Measurements from ENCODE around the gene PRDM1.
A peak's percentile ranks its signal among the peaks of the same experiment; 100 is the strongest.

The PRDM1 gene

DNA sequence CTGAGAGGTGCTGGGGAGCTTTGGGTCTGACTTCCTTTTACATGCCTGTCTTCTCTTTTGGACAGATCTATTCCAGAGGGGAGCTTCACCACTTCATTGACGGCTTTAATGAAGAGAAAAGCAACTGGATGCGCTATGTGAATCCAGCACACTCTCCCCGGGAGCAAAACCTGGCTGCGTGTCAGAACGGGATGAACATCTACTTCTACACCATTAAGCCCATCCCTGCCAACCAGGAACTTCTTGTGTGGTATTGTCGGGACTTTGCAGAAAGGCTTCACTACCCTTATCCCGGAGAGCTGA is 13.1 kb downstream of the PRDM1 start:
- Mint-ChIP-seq H3K27me3 (peaks cover 9% of the 10 kb centered on the region), H3K27ac (peak overlapping the region; percentile 69 to 98), H3K4me3 (peak overlapping the region; percentile 88 to 95), H3K4me1 (peaks cover 90% of the 10 kb centered on the region), H3K9me3 (no peaks in the 10 kb centered on the region)
- ATAC-seq (no peak), DNase-seq (no peak)

DNA sequence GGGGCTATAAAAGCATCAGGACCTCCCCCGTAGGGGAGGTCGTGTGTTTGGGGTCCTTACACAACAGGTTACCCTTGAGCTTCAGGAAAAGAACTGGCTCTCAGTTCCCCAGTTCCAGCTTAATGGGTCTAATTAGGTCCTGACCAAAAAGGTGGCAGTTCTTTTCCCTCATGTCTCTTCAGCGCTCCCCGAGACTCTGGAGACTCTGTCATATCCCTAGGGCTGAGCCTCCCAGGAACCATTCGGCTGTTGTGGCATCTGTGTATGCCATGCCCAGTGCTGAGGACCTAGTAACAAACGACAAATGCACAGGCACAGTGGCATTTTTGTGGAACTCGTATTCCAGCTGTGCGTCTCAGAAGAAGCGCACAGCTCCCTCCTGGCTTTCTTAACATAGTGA is 14.6 kb downstream of the PRDM1 start:
- Mint-ChIP-seq H3K27ac (peak overlapping the region in 1 of 2 donors; percentile 71), H3K27me3 (peaks cover 13% of the 10 kb centered on the region), H3K4me3 (peak overlapping the region; percentile 88 to 95), H3K4me1 (peaks cover 88% of the 10 kb centered on the region), H3K9me3 (no peaks in the 10 kb centered on the region)
- no peak for DNase-seq
- ATAC-seq: no peak

DNA sequence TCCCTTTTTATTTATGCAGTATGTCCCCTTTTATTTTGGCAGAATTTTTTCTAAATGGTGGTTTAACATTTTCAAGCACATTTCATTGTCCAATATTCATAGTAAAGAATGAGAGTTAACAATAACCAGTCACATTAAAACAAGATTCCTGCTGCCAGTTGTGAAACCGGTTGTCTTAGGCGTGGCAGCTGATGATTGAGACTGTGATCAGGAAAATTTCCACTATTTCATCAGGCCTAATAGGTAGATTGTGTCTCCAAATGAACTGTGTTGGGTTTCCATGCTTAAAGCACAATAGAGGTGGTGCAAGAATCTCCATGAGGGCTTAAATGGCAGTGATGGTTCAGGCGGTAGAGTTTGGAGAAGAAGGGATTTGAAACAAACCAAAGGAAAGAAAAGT is 15.3 kb downstream of the PRDM1 start:
- peaks cover 88% of the 10 kb centered on the region for H3K4me1 Mint-ChIP-seq
- peak overlapping the region in 1 of 2 donors; percentile 37 for H3K27ac Mint-ChIP-seq
- H3K9me3 Mint-ChIP-seq: no peaks in the 10 kb centered on the region
- ATAC-seq: no peak
- no peak for DNase-seq
- peaks cover 10% of the 10 kb centered on the region for H3K27me3 Mint-ChIP-seq
- H3K4me3 Mint-ChIP-seq: peak overlapping the region; percentile 88 to 95

DNA sequence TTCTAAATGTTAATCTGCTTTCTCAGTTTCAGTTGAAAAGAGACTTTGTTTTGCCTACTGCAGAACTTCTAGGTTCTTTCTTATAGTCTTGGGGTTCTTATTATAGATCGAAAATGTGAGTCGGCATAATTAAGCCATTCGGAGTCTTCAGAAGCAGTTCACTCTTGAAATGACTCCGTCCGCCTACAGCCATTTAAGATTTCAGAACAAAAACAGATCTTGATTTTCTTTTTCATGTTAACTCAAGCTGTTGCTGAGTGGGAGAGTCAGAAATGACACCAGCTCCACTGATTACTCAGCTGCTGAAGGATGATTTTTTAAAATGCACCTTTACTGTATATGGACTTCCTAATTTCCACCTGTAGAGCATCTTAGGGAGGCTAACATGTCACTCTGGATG is 15.9 kb downstream of the PRDM1 start:
- DNase-seq (peak; percentile 57 to 60), ATAC-seq (peak; percentile 5)
- no peaks in the 10 kb centered on the region for H3K9me3 Mint-ChIP-seq
- peaks cover 10% of the 10 kb centered on the region for H3K27me3 Mint-ChIP-seq
- peak overlapping the region; percentile 88 to 95 for H3K4me3 Mint-ChIP-seq
- H3K4me1 Mint-ChIP-seq: peaks cover 88% of the 10 kb centered on the region
- no peak overlapping the region for H3K27ac Mint-ChIP-seq

DNA sequence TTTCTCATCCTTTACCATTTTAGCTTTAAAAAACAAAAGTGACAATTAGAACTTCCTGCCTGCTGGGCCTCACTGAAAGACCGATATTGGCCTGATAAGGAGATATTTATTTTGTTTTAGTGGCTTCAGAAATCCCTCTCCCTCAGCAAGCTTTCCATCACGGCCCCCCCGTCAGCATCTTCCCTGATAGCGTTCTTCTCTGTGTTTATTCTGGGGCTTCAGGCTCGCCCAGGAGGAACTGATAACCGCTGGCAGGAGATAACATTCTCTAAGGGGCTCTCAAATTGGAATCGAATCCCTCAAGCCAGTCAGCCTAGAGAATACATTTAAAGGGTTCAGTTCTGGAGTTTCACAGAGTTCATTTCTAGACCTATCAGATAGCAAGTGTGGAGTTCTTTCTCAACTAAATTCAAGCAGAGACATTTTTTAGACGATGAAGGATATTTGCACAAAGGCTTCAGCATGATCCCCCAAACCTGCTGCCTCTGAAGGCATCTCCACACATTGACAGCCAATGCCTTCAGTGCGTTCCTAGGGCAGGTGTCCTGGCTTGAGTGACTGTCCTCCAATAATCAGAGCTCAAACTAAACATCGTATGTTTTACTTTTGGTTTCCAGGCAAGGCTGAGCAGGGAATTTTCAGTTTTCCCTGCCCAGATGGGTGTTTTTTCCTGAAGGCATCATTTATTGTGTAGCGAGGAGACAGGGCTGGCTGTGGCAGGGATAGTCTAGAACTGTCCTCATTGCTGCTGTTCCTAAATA is 17.0 kb downstream of the PRDM1 start:
- Mint-ChIP-seq H3K9me3 (no peaks in the 10 kb centered on the region), H3K27me3 (peaks cover 14% of the 10 kb centered on the region), H3K27ac (peak overlapping the region in 1 of 2 donors; percentile 36), H3K4me1 (peaks cover 86% of the 10 kb centered on the region), H3K4me3 (peak overlapping the region; percentile 88 to 95)
- DNase-seq (no peak), ATAC-seq (no peak)

DNA sequence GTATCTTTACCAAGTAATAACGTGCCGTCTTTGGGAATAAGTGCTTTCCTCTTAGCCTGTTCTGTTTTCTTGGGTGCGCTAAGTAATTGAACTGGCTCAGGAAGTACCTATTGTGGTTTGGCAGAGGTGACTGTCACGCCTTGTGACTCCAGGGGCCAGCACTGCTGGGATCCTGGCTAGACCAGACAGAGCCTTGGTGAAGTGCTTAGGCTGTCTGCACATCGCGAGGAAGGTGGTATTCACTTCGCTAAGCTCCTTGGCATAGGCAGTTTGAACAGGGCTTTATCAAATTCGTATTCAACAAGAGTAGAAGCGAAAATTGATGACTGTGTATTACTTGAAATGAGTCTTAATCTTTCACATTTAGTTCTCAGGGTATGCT is 17.6 kb downstream of the PRDM1 start:
- peak overlapping the region; percentile 88 to 95 for H3K4me3 Mint-ChIP-seq
- ATAC-seq: peak; percentile 41
- peak overlapping the region in 1 of 2 donors; percentile 29 for H3K27ac Mint-ChIP-seq
- H3K4me1 Mint-ChIP-seq: peaks cover 92% of the 10 kb centered on the region
- peaks cover 19% of the 10 kb centered on the region for H3K27me3 Mint-ChIP-seq
- H3K9me3 Mint-ChIP-seq: no peaks in the 10 kb centered on the region
- DNase-seq: no peak

DNA sequence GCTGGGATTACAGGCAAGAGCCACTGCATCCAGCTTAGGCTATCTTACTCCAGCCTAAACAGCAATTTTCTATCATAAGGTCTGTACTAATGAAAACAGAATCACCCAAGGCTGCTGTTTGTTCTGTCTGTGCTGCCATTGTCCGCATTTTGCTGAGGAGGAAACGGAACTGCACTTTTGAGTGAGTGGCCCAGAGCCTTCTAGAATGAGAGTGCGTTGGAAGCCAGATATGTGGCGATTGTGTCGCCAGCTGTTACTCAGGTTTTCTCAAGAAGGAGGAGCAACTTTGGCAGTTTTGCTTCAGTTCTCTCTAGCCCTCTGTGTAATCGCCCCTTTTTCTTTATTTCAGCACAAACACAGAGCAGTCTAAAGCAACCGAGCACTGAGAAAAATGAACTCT is 18.3 kb downstream of the PRDM1 start:
- peak overlapping the region in 1 of 2 donors; percentile 88 for H3K4me3 Mint-ChIP-seq
- DNase-seq: no peak
- no peak overlapping the region for H3K27ac Mint-ChIP-seq
- no peak for ATAC-seq
- H3K4me1 Mint-ChIP-seq: peaks cover 87% of the 10 kb centered on the region
- H3K9me3 Mint-ChIP-seq: no peaks in the 10 kb centered on the region
- peaks cover 20% of the 10 kb centered on the region for H3K27me3 Mint-ChIP-seq

DNA sequence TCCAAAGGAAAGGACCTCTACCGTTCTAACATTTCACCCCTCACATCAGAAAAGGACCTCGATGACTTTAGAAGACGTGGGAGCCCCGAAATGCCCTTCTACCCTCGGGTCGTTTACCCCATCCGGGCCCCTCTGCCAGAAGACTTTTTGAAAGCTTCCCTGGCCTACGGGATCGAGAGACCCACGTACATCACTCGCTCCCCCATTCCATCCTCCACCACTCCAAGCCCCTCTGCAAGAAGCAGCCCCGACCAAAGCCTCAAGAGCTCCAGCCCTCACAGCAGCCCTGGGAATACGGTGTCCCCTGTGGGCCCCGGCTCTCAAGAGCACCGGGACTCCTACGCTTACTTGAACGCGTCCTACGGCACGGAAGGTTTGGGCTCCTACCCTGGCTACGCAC is 18.8 kb downstream of the PRDM1 start:
- Mint-ChIP-seq H3K4me1 (peaks cover 91% of the 10 kb centered on the region), H3K9me3 (no peaks in the 10 kb centered on the region), H3K27ac (no peak overlapping the region)

DNA sequence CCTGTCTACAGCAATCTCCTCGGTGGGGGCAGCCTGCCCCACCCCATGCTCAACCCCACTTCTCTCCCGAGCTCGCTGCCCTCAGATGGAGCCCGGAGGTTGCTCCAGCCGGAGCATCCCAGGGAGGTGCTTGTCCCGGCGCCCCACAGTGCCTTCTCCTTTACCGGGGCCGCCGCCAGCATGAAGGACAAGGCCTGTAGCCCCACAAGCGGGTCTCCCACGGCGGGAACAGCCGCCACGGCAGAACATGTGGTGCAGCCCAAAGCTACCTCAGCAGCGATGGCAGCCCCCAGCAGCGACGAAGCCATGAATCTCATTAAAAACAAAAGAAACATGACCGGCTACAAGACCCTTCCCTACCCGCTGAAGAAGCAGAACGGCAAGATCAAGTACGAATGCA is 19.4 kb downstream of the PRDM1 start:
- DNase-seq (no peak), ATAC-seq (no peak)
- peak overlapping the region; percentile 49 to 57 for H3K4me3 Mint-ChIP-seq
- peaks cover 85% of the 10 kb centered on the region for H3K4me1 Mint-ChIP-seq
- H3K9me3 Mint-ChIP-seq: no peaks in the 10 kb centered on the region
- no peak overlapping the region for H3K27ac Mint-ChIP-seq
- H3K27me3 Mint-ChIP-seq: peaks cover 25% of the 10 kb centered on the region

More for the DNA sequence above, 18.8 kb downstream of the PRDM1 start:
- no peak for ATAC-seq
- peaks cover 24% of the 10 kb centered on the region for H3K27me3 Mint-ChIP-seq
- no peak for DNase-seq
- H3K4me3 Mint-ChIP-seq: peak overlapping the region; percentile 49 to 57

DNA sequence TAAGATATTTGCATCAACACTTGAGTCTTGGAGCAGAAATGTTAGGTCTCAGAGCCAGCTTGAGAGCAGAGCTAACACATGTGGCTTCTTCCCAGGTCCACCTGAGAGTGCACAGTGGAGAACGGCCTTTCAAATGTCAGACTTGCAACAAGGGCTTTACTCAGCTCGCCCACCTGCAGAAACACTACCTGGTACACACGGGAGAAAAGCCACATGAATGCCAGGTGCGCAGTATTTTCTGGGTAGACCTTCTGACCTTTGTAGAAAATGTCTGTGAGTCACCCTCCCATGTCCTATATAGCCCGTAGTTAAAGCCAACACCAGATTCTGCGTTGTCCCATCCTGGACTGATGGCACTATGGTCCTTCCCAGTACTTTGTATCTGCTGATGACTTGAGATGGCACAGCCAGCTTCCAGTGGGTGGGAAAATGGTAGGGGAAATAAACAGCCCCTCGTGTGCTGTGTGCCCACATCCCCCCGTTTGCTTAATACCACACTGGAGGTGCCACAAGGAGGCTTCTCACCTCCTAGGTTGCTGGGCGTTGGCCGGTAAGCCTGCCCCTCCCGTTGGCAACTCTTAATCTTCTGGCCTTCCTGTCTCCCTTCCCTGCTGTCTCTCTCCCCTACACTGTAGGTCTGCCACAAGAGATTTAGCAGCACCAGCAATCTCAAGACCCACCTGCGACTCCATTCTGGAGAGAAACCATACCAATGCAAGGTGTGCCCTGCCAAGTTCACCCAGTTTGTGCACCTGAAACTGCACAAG is 20.3 kb downstream of the PRDM1 start:
- Mint-ChIP-seq H3K4me3 (peak overlapping the region; percentile 9 to 59), H3K27ac (no peak overlapping the region), H3K27me3 (peaks cover 25% of the 10 kb centered on the region), H3K9me3 (no peaks in the 10 kb centered on the region), H3K4me1 (peaks cover 79% of the 10 kb centered on the region)
- ATAC-seq (no peak), DNase-seq (no peak)

DNA sequence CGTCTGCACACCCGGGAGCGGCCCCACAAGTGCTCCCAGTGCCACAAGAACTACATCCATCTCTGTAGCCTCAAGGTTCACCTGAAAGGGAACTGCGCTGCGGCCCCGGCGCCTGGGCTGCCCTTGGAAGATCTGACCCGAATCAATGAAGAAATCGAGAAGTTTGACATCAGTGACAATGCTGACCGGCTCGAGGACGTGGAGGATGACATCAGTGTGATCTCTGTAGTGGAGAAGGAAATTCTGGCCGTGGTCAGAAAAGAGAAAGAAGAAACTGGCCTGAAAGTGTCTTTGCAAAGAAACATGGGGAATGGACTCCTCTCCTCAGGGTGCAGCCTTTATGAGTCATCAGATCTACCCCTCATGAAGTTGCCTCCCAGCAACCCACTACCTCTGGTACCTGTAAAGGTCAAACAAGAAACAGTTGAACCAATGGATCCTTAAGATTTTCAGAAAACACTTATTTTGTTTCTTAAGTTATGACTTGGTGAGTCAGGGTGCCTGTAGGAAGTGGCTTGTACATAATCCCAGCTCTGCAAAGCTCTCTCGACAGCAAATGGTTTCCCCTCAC is 21.0 kb downstream of the PRDM1 start:
- DNase-seq (no peak), ATAC-seq (peak; percentile 53)
- Mint-ChIP-seq H3K4me1 (peaks cover 79% of the 10 kb centered on the region), H3K4me3 (peak overlapping the region; percentile 9 to 59), H3K9me3 (no peaks in the 10 kb centered on the region), H3K27ac (no peak overlapping the region), H3K27me3 (peaks cover 25% of the 10 kb centered on the region)

DNA sequence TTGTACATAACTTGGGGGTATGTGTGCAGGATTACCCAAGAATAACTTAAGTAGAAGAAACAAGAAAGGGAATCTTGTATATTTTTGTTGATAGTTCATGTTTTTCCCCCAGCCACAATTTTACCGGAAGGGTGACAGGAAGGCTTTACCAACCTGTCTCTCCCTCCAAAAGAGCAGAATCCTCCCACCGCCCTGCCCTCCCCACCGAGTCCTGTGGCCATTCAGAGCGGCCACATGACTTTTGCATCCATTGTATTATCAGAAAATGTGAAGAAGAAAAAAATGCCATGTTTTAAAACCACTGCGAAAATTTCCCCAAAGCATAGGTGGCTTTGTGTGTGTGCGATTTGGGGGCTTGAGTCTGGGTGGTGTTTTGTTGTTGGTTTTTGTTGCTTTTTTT is 22.0 kb downstream of the PRDM1 start:
- ATAC-seq (no peak), DNase-seq (no peak)
- Mint-ChIP-seq H3K4me3 (no peak overlapping the region), H3K9me3 (no peaks in the 10 kb centered on the region), H3K27ac (no peak overlapping the region), H3K4me1 (peaks cover 79% of the 10 kb centered on the region), H3K27me3 (peaks cover 25% of the 10 kb centered on the region)

DNA sequence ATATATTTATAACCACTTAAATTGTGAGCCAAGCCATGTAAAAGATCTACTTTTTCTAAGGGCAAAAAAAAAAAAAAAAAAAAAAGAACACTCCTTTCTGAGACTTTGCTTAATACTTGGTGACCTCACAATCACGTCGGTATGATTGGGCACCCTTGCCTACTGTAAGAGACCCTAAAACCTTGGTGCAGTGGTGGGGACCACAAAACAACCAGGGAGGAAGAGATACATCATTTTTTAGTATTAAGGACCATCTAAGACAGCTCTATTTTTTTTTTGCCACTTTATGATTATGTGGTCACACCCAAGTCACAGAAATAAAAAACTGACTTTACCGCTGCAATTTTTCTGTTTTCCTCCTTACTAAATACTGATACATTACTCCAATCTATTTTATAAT is 22.9 kb downstream of the PRDM1 start:
- no peaks in the 10 kb centered on the region for H3K9me3 Mint-ChIP-seq
- DNase-seq: no peak
- no peak overlapping the region for H3K4me3 Mint-ChIP-seq
- H3K27me3 Mint-ChIP-seq: peaks cover 25% of the 10 kb centered on the region
- no peak overlapping the region for H3K27ac Mint-ChIP-seq
- H3K4me1 Mint-ChIP-seq: peaks cover 79% of the 10 kb centered on the region
- ATAC-seq: no peak

DNA sequence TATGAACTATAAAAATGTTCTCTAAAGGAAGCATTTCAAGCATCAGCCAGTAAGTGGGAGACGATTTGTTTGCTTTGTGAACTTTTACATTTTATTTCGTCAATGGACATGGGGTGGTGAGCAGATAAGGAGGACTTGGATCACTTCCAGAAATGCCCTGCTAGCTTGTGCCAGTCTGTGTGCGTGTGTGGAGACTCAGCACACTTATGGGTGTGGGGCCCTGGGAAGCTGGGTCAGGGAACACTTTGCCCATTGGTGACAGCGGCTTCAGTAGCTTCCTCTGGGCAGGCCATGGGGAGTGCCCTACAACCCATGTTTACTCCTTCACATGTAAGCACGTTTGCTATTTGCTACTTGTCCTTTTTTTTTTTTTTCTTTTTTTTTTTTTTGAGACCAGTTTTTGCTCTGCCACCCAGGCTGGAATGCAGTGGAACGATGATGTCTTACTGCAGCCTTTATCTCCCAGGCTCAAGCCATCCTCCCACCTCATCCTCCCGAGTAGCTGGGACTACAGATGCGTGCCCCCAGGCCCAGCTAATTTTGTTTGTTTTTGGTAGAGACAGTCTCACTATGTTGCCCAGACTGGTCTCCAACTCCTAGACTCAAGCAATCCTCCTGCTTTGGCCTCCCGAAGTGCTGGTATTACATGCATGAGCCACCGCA is 24.2 kb downstream of the PRDM1 start:
- ATAC-seq: no peak
- Mint-ChIP-seq H3K9me3 (no peaks in the 10 kb centered on the region), H3K4me3 (no peak overlapping the region), H3K4me1 (peaks cover 81% of the 10 kb centered on the region), H3K27ac (no peak overlapping the region), H3K27me3 (peaks cover 18% of the 10 kb centered on the region)
- no peak for DNase-seq

DNA sequence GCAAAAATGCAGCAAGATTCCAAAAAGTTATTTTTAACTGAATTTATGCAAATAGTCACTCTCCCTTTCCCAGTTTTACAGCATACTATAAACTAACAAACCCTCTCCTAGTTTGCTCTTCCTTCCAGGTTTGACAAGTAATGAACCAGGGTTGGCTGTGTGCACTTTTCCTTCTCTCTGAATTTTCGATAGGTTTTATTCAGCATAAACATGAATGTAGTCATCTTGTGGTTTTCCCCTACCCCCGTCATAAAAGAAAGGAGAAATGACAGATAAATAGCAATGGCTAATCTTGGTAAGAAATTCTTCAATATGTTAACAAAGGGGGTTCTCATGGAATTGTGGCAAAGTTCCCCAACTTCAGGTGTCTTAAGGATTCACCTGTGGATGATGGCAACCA is 26.3 kb downstream of the PRDM1 start:
- ATAC-seq: no peak
- Mint-ChIP-seq H3K4me1 (peaks cover 81% of the 10 kb centered on the region), H3K4me3 (peak overlapping the region; percentile 42 to 73), H3K27ac (peak overlapping the region in 1 of 2 donors; percentile 28), H3K9me3 (no peaks in the 10 kb centered on the region), H3K27me3 (peaks cover 14% of the 10 kb centered on the region)
- no peak for DNase-seq

Data from stimulated activated naive CD8-positive, alpha-beta T cell treated with anti-CD3 and anti-CD28 coated beads, Interleukin-15, amount 100 ng/mL, for 72 hours (primary cell).